Measurements from ENCODE around the gene PRKCH. TPM values are rescaled to one million over a fixed set of nuclear protein-coding genes. Genes with fewer than 3 reads are reported as not detected.

PRKCH gene
- total RNA-seq, 1 donor from 2014 or later, result 145 TPM

GRCh38 chr14:61433169-61433568 lies 111.8 kb downstream of the PRKCH start:
- intact Hi-C loops (cut with micrococcal nuclease), result loop anchor here (2.0 kb wide), 1 partner anchor 18 kb away; no protein-coding TSS in a partner anchor
- Mint-ChIP-seq H3K4me3 (no peak overlapping the region), H3K4me1 (ENCODE audit: low read depth) (peaks cover 84% of the 10 kb centered on the region), H3K27ac (peak overlapping the region; percentile 53), H3K9me3 (no peaks in the 10 kb centered on the region), H3K36me3 (ENCODE audit: low read depth) (peaks cover 15% of the 10 kb centered on the region), H3K27me3 (ENCODE audit: insufficient read depth) (no peaks in the 10 kb centered on the region)
- no peak for DNase-seq (ENCODE audit: low spot score)

- Mint-ChIP-seq H3K9me3 (no peaks in the 10 kb centered on the region), H3K36me3 (ENCODE audit: low read depth) (peaks cover 15% of the 10 kb centered on the region), H3K27me3 (ENCODE audit: insufficient read depth) (no peaks in the 10 kb centered on the region), H3K4me3 (no peak overlapping the region), H3K4me1 (ENCODE audit: low read depth) (peaks cover 84% of the 10 kb centered on the region), H3K27ac (peak overlapping the region; percentile 1)
- DNase-seq (ENCODE audit: low spot score), result no peak
- intact Hi-C loops (cut with micrococcal nuclease), result loop anchor here (2.0 kb wide), 1 partner anchor 19 kb away; no protein-coding TSS in a partner anchor
Observed at GRCh38 chr14:61433828-61434227, 112.4 kb downstream of the PRKCH start.

- H3K4me3 Mint-ChIP-seq, result no peak overlapping the region
- H3K27ac Mint-ChIP-seq, result peak overlapping the region; percentile 52
- no peaks in the 10 kb centered on the region for H3K9me3 Mint-ChIP-seq
- H3K36me3 Mint-ChIP-seq (ENCODE audit: low read depth), result peaks cover 18% of the 10 kb centered on the region
- no peak for DNase-seq (ENCODE audit: low spot score)
- H3K27me3 Mint-ChIP-seq (ENCODE audit: insufficient read depth), result no peaks in the 10 kb centered on the region
- intact Hi-C loops (cut with micrococcal nuclease), result no loop called here
- peaks cover 84% of the 10 kb centered on the region for H3K4me1 Mint-ChIP-seq (ENCODE audit: low read depth)
Observed at GRCh38 chr14:61434311-61434710, 112.9 kb downstream of the PRKCH start.

- peaks cover 22% of the 10 kb centered on the region for H3K36me3 Mint-ChIP-seq (ENCODE audit: low read depth)
- DNase-seq (ENCODE audit: low spot score), result no peak
- H3K4me1 Mint-ChIP-seq (ENCODE audit: low read depth), result peaks cover 83% of the 10 kb centered on the region
- no peaks in the 10 kb centered on the region for H3K27me3 Mint-ChIP-seq (ENCODE audit: insufficient read depth)
- H3K27ac Mint-ChIP-seq, result peak overlapping the region; percentile 25
- no peaks in the 10 kb centered on the region for H3K9me3 Mint-ChIP-seq
- intact Hi-C loops (cut with micrococcal nuclease), result no loop called here
- H3K4me3 Mint-ChIP-seq, result no peak overlapping the region
Observed at GRCh38 chr14:61435563-61436337, 114.4 kb downstream of the PRKCH start.

- H3K9me3 Mint-ChIP-seq, result no peaks in the 10 kb centered on the region
- peaks cover 79% of the 10 kb centered on the region for H3K4me1 Mint-ChIP-seq (ENCODE audit: low read depth)
- H3K27me3 Mint-ChIP-seq (ENCODE audit: insufficient read depth), result no peaks in the 10 kb centered on the region
- peak overlapping the region; percentile 46 for H3K27ac Mint-ChIP-seq
- peaks cover 24% of the 10 kb centered on the region for H3K36me3 Mint-ChIP-seq (ENCODE audit: low read depth)
- H3K4me3 Mint-ChIP-seq, result no peak overlapping the region
- no peak for DNase-seq (ENCODE audit: low spot score)
- intact Hi-C loops (cut with micrococcal nuclease), result no loop called here
Observed at GRCh38 chr14:61437381-61437780, 116.0 kb downstream of the PRKCH start.

GRCh38 chr14:61438036-61438435 lies 116.7 kb downstream of the PRKCH start:
- Mint-ChIP-seq H3K36me3 (ENCODE audit: low read depth) (peaks cover 24% of the 10 kb centered on the region), H3K27ac (peak overlapping the region; percentile 83), H3K4me3 (peak overlapping the region; percentile 78), H3K27me3 (ENCODE audit: insufficient read depth) (no peaks in the 10 kb centered on the region), H3K9me3 (no peaks in the 10 kb centered on the region), H3K4me1 (ENCODE audit: low read depth) (peaks cover 80% of the 10 kb centered on the region)
- intact Hi-C loops (cut with micrococcal nuclease), result loop anchor here (2.0 kb wide), 1 partner anchor 15 kb away; no protein-coding TSS in a partner anchor
- no peak for DNase-seq (ENCODE audit: low spot score)

- H3K4me3 Mint-ChIP-seq, result peak overlapping the region; percentile 78
Observed at GRCh38 chr14:61438497-61438859, 117.1 kb downstream of the PRKCH start.

GRCh38 chr14:61438860-61439765 lies 117.7 kb downstream of the PRKCH start:
- Mint-ChIP-seq H3K27ac (peak overlapping the region; percentile 83), H3K4me3 (peak overlapping the region; percentile 78), H3K36me3 (ENCODE audit: low read depth) (peaks cover 27% of the 10 kb centered on the region), H3K9me3 (no peaks in the 10 kb centered on the region), H3K27me3 (ENCODE audit: insufficient read depth) (no peaks in the 10 kb centered on the region), H3K4me1 (ENCODE audit: low read depth) (peaks cover 80% of the 10 kb centered on the region)
- no peak for DNase-seq (ENCODE audit: low spot score)
- intact Hi-C loops (cut with micrococcal nuclease), result loop anchor here (1.0 to 2.0 kb wide), 2 partner anchors 13 to 16 kb away; no protein-coding TSS in a partner anchor

More at GRCh38 chr14:61438497-61438859, 117.1 kb downstream of the PRKCH start:
- peak overlapping the region; percentile 83 for H3K27ac Mint-ChIP-seq
- H3K9me3 Mint-ChIP-seq, result no peaks in the 10 kb centered on the region
- no peak for DNase-seq (ENCODE audit: low spot score)
- H3K27me3 Mint-ChIP-seq (ENCODE audit: insufficient read depth), result no peaks in the 10 kb centered on the region
- peaks cover 24% of the 10 kb centered on the region for H3K36me3 Mint-ChIP-seq (ENCODE audit: low read depth)
- intact Hi-C loops (cut with micrococcal nuclease), result loop anchor here (2.0 kb wide), 1 partner anchor 16 kb away; no protein-coding TSS in a partner anchor
- peaks cover 80% of the 10 kb centered on the region for H3K4me1 Mint-ChIP-seq (ENCODE audit: low read depth)

GRCh38 chr14:61439779-61440418 lies 118.5 kb downstream of the PRKCH start:
- peaks cover 29% of the 10 kb centered on the region for H3K36me3 Mint-ChIP-seq (ENCODE audit: low read depth)
- H3K27ac Mint-ChIP-seq, result peak overlapping the region; percentile 83
- H3K4me1 Mint-ChIP-seq (ENCODE audit: low read depth), result peaks cover 82% of the 10 kb centered on the region
- H3K27me3 Mint-ChIP-seq (ENCODE audit: insufficient read depth), result no peaks in the 10 kb centered on the region
- no peak for DNase-seq (ENCODE audit: low spot score)
- no peaks in the 10 kb centered on the region for H3K9me3 Mint-ChIP-seq
- intact Hi-C loops (cut with micrococcal nuclease), result loop anchor here (1.0 to 2.0 kb wide), 2 partner anchors 12 to 17 kb away; no protein-coding TSS in a partner anchor
- H3K4me3 Mint-ChIP-seq, result peak overlapping the region; percentile 78

- peak overlapping the region; percentile 37 for H3K27ac Mint-ChIP-seq
- DNase-seq (ENCODE audit: low spot score), result no peak
- H3K27me3 Mint-ChIP-seq (ENCODE audit: insufficient read depth), result no peaks in the 10 kb centered on the region
- H3K9me3 Mint-ChIP-seq, result no peaks in the 10 kb centered on the region
- H3K4me1 Mint-ChIP-seq (ENCODE audit: low read depth), result peaks cover 91% of the 10 kb centered on the region
- peaks cover 48% of the 10 kb centered on the region for H3K36me3 Mint-ChIP-seq (ENCODE audit: low read depth)
- intact Hi-C loops (cut with micrococcal nuclease), result no loop called here
- peak overlapping the region; percentile 67 for H3K4me3 Mint-ChIP-seq
Observed at GRCh38 chr14:61443481-61443880, 122.1 kb downstream of the PRKCH start.

GRCh38 chr14:61444215-61444768 lies 122.9 kb downstream of the PRKCH start:
- Mint-ChIP-seq H3K4me1 (ENCODE audit: low read depth) (peaks cover 91% of the 10 kb centered on the region), H3K27me3 (ENCODE audit: insufficient read depth) (no peaks in the 10 kb centered on the region), H3K27ac (peak overlapping the region; percentile 82), H3K9me3 (no peaks in the 10 kb centered on the region), H3K36me3 (ENCODE audit: low read depth) (peaks cover 48% of the 10 kb centered on the region), H3K4me3 (peak overlapping the region; percentile 67)
- intact Hi-C loops (cut with micrococcal nuclease), result loop anchor here (1.0 to 2.0 kb wide), 2 partner anchors 8 to 41 kb away; no protein-coding TSS in a partner anchor
- DNase-seq (ENCODE audit: low spot score), result peak; percentile 61

GRCh38 chr14:61451491-61451890 lies 130.1 kb downstream of the PRKCH start:
- peaks cover 96% of the 10 kb centered on the region for H3K4me1 Mint-ChIP-seq (ENCODE audit: low read depth)
- H3K27ac Mint-ChIP-seq, result peak overlapping the region; percentile 92
- H3K36me3 Mint-ChIP-seq (ENCODE audit: low read depth), result peaks cover 64% of the 10 kb centered on the region
- peak overlapping the region; percentile 53 for H3K4me3 Mint-ChIP-seq
- H3K27me3 Mint-ChIP-seq (ENCODE audit: insufficient read depth), result no peaks in the 10 kb centered on the region
- no peaks in the 10 kb centered on the region for H3K9me3 Mint-ChIP-seq
- intact Hi-C loops (cut with micrococcal nuclease), result loop anchor here (10.0 kb wide), 1 partner anchor 467 kb away; the partner anchor contains the start of genes SLC38A6 and TRMT5
- no peak for DNase-seq (ENCODE audit: low spot score)
